ENCODE results near the gene SCYGR8. TPM values are rescaled to one million over a fixed set of nuclear protein-coding genes. Genes with fewer than 3 reads are reported as not detected.

Gene SCYGR8
- total and polyA plus RNA-seq, 2 experiments from 2014 or later, result not detected

- Histone ChIP-seq H3K79me2 (no peaks in the 10 kb centered on the region), H3K4me3 (no peak overlapping the region), H3K27me3 (no peaks in the 10 kb centered on the region), H3K36me3 (replicated peaks; ENCODE audit: insufficient read depth, low read depth) (no peaks in the 10 kb centered on the region), H2AFZ (peak overlapping the region; percentile 9), H3K9me3 (ENCODE audit: low read depth) (no peaks in the 10 kb centered on the region), H3K9me2 (replicated peaks; ENCODE audit: insufficient read depth) (no peaks in the 10 kb centered on the region), H3K27ac (peak overlapping the region; percentile 41), H4K20me1 (ENCODE audit: insufficient read depth, poor library complexity, severe bottlenecking) (no peaks in the 10 kb centered on the region), H3K4me2 (no peak overlapping the region), H3K4me1 (ENCODE audit: insufficient read depth) (peaks cover 15% of the 10 kb centered on the region)
- DNase-seq (ENCODE audit: low spot score), result no peak
- WGBS (ENCODE audit: low lambda C conversion rate, missing lambda C conversion rate), result 41% methylated on average over 4 of the region's 4 CpGs
- TF ChIP-seq EZH2phosphoT487 (IDR thresholded peaks at IDR 0.05; ENCODE audit: low read depth, severe bottlenecking, unreplicated experiment) (no peak), EZH2 (IDR thresholded peaks at IDR 0.05; ENCODE audit: borderline replicate concordance) (no peak)
- TF ChIP-seq, protein P1, sequence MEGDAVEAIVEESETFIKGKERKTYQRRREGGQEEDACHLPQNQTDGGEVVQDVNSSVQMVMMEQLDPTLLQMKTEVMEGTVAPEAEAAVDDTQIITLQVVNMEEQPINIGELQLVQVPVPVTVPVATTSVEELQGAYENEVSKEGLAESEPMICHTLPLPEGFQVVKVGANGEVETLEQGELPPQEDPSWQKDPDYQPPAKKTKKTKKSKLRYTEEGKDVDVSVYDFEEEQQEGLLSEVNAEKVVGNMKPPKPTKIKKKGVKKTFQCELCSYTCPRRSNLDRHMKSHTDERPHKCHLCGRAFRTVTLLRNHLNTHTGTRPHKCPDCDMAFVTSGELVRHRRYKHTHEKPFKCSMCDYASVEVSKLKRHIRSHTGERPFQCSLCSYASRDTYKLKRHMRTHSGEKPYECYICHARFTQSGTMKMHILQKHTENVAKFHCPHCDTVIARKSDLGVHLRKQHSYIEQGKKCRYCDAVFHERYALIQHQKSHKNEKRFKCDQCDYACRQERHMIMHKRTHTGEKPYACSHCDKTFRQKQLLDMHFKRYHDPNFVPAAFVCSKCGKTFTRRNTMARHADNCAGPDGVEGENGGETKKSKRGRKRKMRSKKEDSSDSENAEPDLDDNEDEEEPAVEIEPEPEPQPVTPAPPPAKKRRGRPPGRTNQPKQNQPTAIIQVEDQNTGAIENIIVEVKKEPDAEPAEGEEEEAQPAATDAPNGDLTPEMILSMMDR (IDR thresholded peaks at IDR 0.05; ENCODE audit: poor library complexity), result no peak
Measured at GRCh38 chr2:227765788-227766372, 20.2 kb downstream of the SCYGR8 start.

GRCh38 chr2:227766373-227766883 lies 20.7 kb downstream of the SCYGR8 start:
- peak overlapping the region; percentile 41 for H3K27ac ChIP-seq
- H3K4me1 ChIP-seq (ENCODE audit: insufficient read depth), result peaks cover 9% of the 10 kb centered on the region
- H3K36me3 ChIP-seq (replicated peaks; ENCODE audit: insufficient read depth, low read depth), result no peaks in the 10 kb centered on the region
- TF ChIP-seq EZH2 (IDR thresholded peaks at IDR 0.05; ENCODE audit: borderline replicate concordance), result no peak
- TF ChIP-seq, protein P1 (IDR thresholded peaks at IDR 0.05; ENCODE audit: poor library complexity), result peak; percentile 95
- H3K9me3 ChIP-seq (ENCODE audit: low read depth), result no peaks in the 10 kb centered on the region
- H4K20me1 ChIP-seq (ENCODE audit: insufficient read depth, poor library complexity, severe bottlenecking), result no peaks in the 10 kb centered on the region
- no peaks in the 10 kb centered on the region for H3K27me3 ChIP-seq
- H3K4me3 ChIP-seq, result no peak overlapping the region
- 26% methylated on average over 11 of the region's 11 CpGs for WGBS (ENCODE audit: low lambda C conversion rate, missing lambda C conversion rate)
- no peak overlapping the region for H2AFZ ChIP-seq
- H3K79me2 ChIP-seq, result no peaks in the 10 kb centered on the region
- H3K9me2 ChIP-seq (replicated peaks; ENCODE audit: insufficient read depth), result no peaks in the 10 kb centered on the region
- DNase-seq (ENCODE audit: low spot score), result peak; percentile 89
- no peak overlapping the region for H3K4me2 ChIP-seq

DNA sequence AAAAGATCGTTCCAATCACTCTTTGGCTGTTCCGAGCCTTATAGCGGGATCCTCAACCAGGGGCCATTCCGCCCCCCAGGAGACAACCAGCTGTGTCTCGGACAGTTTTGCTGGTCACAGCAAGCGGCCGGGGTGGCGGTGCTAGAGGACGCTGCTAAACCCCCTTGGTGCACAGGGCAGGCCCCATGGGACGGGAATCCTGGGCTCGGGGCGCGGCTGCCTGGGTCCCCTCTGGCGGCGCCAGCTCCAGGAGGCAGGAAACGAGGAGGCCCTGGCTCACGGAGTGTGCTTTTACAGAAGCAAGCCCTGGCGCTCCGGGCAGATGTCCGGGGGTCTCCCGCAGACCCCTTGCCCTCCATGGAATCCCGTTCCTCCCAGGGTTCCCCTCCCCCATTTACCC lies 22.1 kb downstream of the SCYGR8 start:
- Histone ChIP-seq H3K36me3 (replicated peaks; ENCODE audit: insufficient read depth, low read depth) (no peaks in the 10 kb centered on the region), H3K4me3 (no peak overlapping the region), H4K20me1 (ENCODE audit: insufficient read depth, poor library complexity, severe bottlenecking) (no peaks in the 10 kb centered on the region), H3K79me2 (no peaks in the 10 kb centered on the region), H3K9me3 (ENCODE audit: low read depth) (no peaks in the 10 kb centered on the region), H3K9me2 (replicated peaks; ENCODE audit: insufficient read depth) (no peaks in the 10 kb centered on the region), H2AFZ (no peak overlapping the region), H3K27ac (no peak overlapping the region), H3K4me1 (ENCODE audit: insufficient read depth) (peaks cover 2% of the 10 kb centered on the region), H3K4me2 (no peak overlapping the region), H3K27me3 (no peaks in the 10 kb centered on the region)
- 92% methylated on average over 19 of the region's 22 CpGs for WGBS (ENCODE audit: low lambda C conversion rate, missing lambda C conversion rate)
- no peak for DNase-seq (ENCODE audit: low spot score)
- TF ChIP-seq, protein P1 (IDR thresholded peaks at IDR 0.05; ENCODE audit: poor library complexity), result no peak
- TF ChIP-seq EZH2phosphoT487 (IDR thresholded peaks at IDR 0.05; ENCODE audit: low read depth, severe bottlenecking, unreplicated experiment) (no peak), EZH2 (IDR thresholded peaks at IDR 0.05; ENCODE audit: borderline replicate concordance) (no peak)
